ENCODE data around the gene AADACL2.

Gene AADACL2

DNA sequence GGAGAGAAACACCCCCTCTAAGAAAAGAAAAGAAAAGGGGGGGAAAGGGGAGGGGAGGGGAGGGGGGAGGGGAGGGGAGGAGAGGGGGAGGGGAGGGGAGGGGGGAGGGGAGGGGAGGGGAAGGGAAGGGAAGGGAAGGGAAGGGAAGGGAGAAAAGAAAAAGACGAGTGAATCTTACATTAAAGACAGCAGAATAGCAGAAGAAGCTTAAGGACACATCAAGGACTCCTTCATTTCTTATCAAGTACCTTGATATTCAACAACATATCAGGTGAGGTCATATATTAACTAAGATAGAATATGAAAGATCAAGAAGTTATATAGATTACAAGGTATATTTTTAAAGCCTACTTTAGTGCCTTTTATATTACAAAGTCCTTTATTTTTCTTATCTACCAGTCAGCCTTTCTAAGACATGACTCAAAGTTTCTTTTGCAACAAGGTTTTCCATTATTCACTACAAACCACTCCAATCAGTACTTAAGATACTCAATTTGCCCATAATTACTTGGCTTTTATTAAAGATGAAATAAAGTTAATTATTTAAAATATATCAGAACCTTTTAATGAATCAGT is 62.5 kb downstream of the AADACL2 start:
- no peak overlapping the region for H3K4me3 ChIP-seq (ENCODE audit: low read length)
- H4K20me1 ChIP-seq (ENCODE audit: insufficient read depth, low read length) = no peaks in the 10 kb centered on the region
- no peaks in the 10 kb centered on the region for H3K36me3 ChIP-seq (replicated peaks; ENCODE audit: low read depth, low read length)
- no peak overlapping the region for H2AFZ ChIP-seq (ENCODE audit: low read depth, low read length)
- no peaks in the 10 kb centered on the region for H3K79me2 ChIP-seq (ENCODE audit: low read length)
- TF ChIP-seq, protein P1, sequence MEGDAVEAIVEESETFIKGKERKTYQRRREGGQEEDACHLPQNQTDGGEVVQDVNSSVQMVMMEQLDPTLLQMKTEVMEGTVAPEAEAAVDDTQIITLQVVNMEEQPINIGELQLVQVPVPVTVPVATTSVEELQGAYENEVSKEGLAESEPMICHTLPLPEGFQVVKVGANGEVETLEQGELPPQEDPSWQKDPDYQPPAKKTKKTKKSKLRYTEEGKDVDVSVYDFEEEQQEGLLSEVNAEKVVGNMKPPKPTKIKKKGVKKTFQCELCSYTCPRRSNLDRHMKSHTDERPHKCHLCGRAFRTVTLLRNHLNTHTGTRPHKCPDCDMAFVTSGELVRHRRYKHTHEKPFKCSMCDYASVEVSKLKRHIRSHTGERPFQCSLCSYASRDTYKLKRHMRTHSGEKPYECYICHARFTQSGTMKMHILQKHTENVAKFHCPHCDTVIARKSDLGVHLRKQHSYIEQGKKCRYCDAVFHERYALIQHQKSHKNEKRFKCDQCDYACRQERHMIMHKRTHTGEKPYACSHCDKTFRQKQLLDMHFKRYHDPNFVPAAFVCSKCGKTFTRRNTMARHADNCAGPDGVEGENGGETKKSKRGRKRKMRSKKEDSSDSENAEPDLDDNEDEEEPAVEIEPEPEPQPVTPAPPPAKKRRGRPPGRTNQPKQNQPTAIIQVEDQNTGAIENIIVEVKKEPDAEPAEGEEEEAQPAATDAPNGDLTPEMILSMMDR (IDR thresholded peaks at IDR 0.05; ENCODE audit: low read depth, low read length) = no peak
- TF ChIP-seq EZH2phosphoT487 (IDR thresholded peaks at IDR 0.05; ENCODE audit: low read depth) = no peak
- H3K9me3 ChIP-seq (ENCODE audit: insufficient read depth, low read length) = no peaks in the 10 kb centered on the region
- H3K4me2 ChIP-seq (ENCODE audit: low read length) = no peak overlapping the region
- no peaks in the 10 kb centered on the region for H3K4me1 ChIP-seq (ENCODE audit: low read length)
- no peak overlapping the region for H3K27ac ChIP-seq (ENCODE audit: low read length)
- no peaks in the 10 kb centered on the region for H3K27me3 ChIP-seq (ENCODE audit: low read depth, low read length)
- no peak overlapping the region for H3K9ac ChIP-seq (ENCODE audit: low read length)

- Histone ChIP-seq H2AFZ (ENCODE audit: low read depth, low read length) (no peak overlapping the region), H3K27ac (ENCODE audit: low read length) (no peak overlapping the region), H3K36me3 (replicated peaks; ENCODE audit: low read depth, low read length) (no peaks in the 10 kb centered on the region), H3K79me2 (ENCODE audit: low read length) (no peaks in the 10 kb centered on the region), H3K4me3 (ENCODE audit: low read length) (no peak overlapping the region), H3K9me3 (ENCODE audit: insufficient read depth, low read length) (no peaks in the 10 kb centered on the region), H4K20me1 (ENCODE audit: insufficient read depth, low read length) (no peaks in the 10 kb centered on the region), H3K4me1 (ENCODE audit: low read length) (no peaks in the 10 kb centered on the region), H3K4me2 (ENCODE audit: low read length) (no peak overlapping the region), H3K27me3 (ENCODE audit: low read depth, low read length) (no peaks in the 10 kb centered on the region), H3K9ac (ENCODE audit: low read length) (no peak overlapping the region)
- TF ChIP-seq EZH2phosphoT487 (IDR thresholded peaks at IDR 0.05; ENCODE audit: low read depth) = no peak
- TF ChIP-seq, protein P1 (IDR thresholded peaks at IDR 0.05; ENCODE audit: low read depth, low read length) = no peak
These were observed 64.7 kb downstream of the AADACL2 start for GRCh38 chr3:151798466-151798865.

GRCh38 chr3:151800431-151800830 is 66.7 kb downstream of the AADACL2 start:
- Histone ChIP-seq H3K27ac (ENCODE audit: low read length) (no peak overlapping the region), H3K27me3 (ENCODE audit: low read depth, low read length) (no peaks in the 10 kb centered on the region), H3K9ac (ENCODE audit: low read length) (no peak overlapping the region), H3K79me2 (ENCODE audit: low read length) (no peaks in the 10 kb centered on the region), H3K4me3 (ENCODE audit: low read length) (no peak overlapping the region), H3K36me3 (replicated peaks; ENCODE audit: low read depth, low read length) (no peaks in the 10 kb centered on the region), H2AFZ (ENCODE audit: low read depth, low read length) (no peak overlapping the region), H3K4me1 (ENCODE audit: low read length) (no peaks in the 10 kb centered on the region), H3K9me3 (ENCODE audit: insufficient read depth, low read length) (no peaks in the 10 kb centered on the region), H3K4me2 (ENCODE audit: low read length) (no peak overlapping the region), H4K20me1 (ENCODE audit: insufficient read depth, low read length) (no peaks in the 10 kb centered on the region)
- TF ChIP-seq, protein P1 (IDR thresholded peaks at IDR 0.05; ENCODE audit: low read depth, low read length) = no peak
- TF ChIP-seq EZH2phosphoT487 (IDR thresholded peaks at IDR 0.05; ENCODE audit: low read depth) = no peak

GRCh38 chr3:151804267-151804666 is 70.5 kb downstream of the AADACL2 start:
- Histone ChIP-seq H4K20me1 (ENCODE audit: insufficient read depth, low read length) (no peaks in the 10 kb centered on the region), H3K9me3 (ENCODE audit: insufficient read depth, low read length) (no peaks in the 10 kb centered on the region), H2AFZ (ENCODE audit: low read depth, low read length) (no peak overlapping the region), H3K9ac (ENCODE audit: low read length) (no peak overlapping the region), H3K27ac (ENCODE audit: low read length) (no peak overlapping the region), H3K36me3 (replicated peaks; ENCODE audit: low read depth, low read length) (no peaks in the 10 kb centered on the region), H3K4me2 (ENCODE audit: low read length) (no peak overlapping the region), H3K27me3 (ENCODE audit: low read depth, low read length) (no peaks in the 10 kb centered on the region), H3K4me3 (ENCODE audit: low read length) (no peak overlapping the region), H3K79me2 (ENCODE audit: low read length) (no peaks in the 10 kb centered on the region), H3K4me1 (ENCODE audit: low read length) (no peaks in the 10 kb centered on the region)
- no peak for TF ChIP-seq EZH2phosphoT487 (IDR thresholded peaks at IDR 0.05; ENCODE audit: low read depth)
- TF ChIP-seq, protein P1 (IDR thresholded peaks at IDR 0.05; ENCODE audit: low read depth, low read length) = no peak
